Chondrocyte (in vitro differentiated cells): Measurements from ENCODE around the gene MPPE1. TPM values are rescaled to one million over a fixed set of nuclear protein-coding genes. Genes with fewer than 3 reads are reported as not detected.
A peak's percentile ranks its signal among the peaks of the same experiment; 100 is the strongest.

Experiments used
- DNase-seq: peaks from one replicate; pipeline ENCODE4 v3.0.0; 2021; ENCODE audit warnings: mixed read lengths, low spot score
- H3K27ac Mint-ChIP-seq: one replicate; pipeline ENCODE4 v1.8.0; 2021; ENCODE audit warnings: mild to moderate bottlenecking, moderate library complexity, mixed read lengths; ENCODE audit not compliant: unreplicated experiment
- H3K27me3 Mint-ChIP-seq: 2 replicates; pipeline ENCODE4 v1.8.0; 2021; ENCODE audit warnings: low read depth, mixed read lengths
- H3K36me3 Mint-ChIP-seq: 2 replicates; pipeline ENCODE4 v1.8.0; 2021; ENCODE audit warnings: low read depth, mixed read lengths
- H3K4me1 Mint-ChIP-seq: 2 replicates; pipeline ENCODE4 v1.8.0; 2021; ENCODE audit warnings: low read depth, mild to moderate bottlenecking, mixed read lengths
- H3K4me3 Mint-ChIP-seq: one replicate; pipeline ENCODE4 v1.8.0; 2021; ENCODE audit warnings: mild to moderate bottlenecking, moderate library complexity, mixed read lengths; ENCODE audit not compliant: unreplicated experiment
- H3K9me3 Mint-ChIP-seq: 2 replicates; pipeline ENCODE4 v1.8.0; 2021; ENCODE audit warnings: low read depth, mixed read lengths
- CTCF ChIP-seq: fragments of 200-600 bp; sonication (generic); IDR thresholded peaks from 2 replicates; pipeline ENCODE4 v1.5.0; 2021; ENCODE audit warnings: antibody characterized with exemption, mild to moderate bottlenecking, moderate library complexity
- long read RNA-seq: library from polyadenylated mRNA; stranded (forward); transcript quantifications from one replicate; pipeline ENCODE4 v2.0.0, GENCODE V29; 2021
- total RNA-seq: library from RNA; stranded (reverse); gene quantifications from 3 replicates; pipeline ENCODE4 v1.2.1, GENCODE V29; 2021

Gene MPPE1
- 37.7 to 40.4 TPM (median 38.2 TPM) in 3 replicates for total RNA-seq
- long read RNA-seq, full-length matches to known transcripts: 21 of 67 reads
- long read RNA-seq, partial matches to known transcripts: 2 of 67 reads
- long read RNA-seq, other reads (novel, unspliced or antisense): 44 of 67 reads

DNA sequence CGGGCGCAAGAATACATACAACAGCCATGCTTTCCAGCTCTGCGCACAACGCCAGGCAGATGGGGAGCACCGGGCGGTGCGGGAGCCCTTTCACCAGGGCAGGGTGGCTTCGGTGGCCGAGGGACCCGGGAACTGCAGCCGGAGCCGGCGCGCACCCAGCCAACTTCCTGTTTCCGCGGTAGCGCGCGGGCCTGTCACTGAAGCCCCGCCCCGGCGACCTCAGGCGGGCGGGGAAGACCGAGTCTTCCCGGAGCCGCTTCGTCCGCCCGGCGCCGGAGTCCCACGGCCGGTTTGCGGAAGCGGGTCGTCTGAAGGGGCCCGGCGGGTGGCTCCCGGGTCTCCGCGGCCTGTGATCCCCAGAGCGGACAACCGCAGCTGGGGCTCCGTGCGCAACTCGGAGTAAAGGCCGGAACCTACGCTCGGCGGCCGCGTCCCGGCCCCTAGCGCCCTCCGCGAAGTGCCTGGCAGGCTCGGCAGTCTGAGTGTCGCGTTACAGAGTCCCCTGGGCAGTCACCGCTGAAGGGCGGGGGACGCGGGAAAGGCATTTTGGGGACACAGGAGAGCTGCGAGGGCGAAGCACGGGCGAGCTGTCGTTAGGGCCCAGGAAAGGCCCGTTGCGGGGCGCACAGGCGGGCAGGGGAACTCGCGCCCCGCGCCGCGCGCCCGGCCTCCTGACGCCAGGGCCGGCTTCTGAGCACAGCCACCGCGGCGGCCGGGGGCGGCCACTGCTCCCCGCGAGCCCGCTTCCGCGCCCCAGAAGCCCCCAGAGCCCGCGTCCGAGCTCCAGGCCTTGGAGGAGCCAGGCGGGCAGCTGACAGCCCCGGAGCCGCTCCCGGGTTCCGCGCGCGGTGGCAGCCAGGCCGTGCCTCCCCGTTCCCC, at the start of gene MPPE1:
TSS of gene MPPE1 (minus strand) at position 136 of the 879 bp plus-strand sequence. CDS start 11,053 bp downstream, outside the sequence.
- Mint-ChIP-seq H3K27ac (peak within 1 kb of the TSS; percentile 94), H3K4me1 (peaks cover 26% of the 10 kb centered on the region), H3K9me3 (no peaks in the 10 kb centered on the region), H3K4me3 (peak within 1 kb of the TSS; percentile 94), H3K36me3 (peaks cover 3% of the 10 kb centered on the region), H3K27me3 (no peaks in the 10 kb centered on the region)
- peak; percentile 12 for TF ChIP-seq CTCF
- peak; percentile 95 for DNase-seq

GRCh38 chr18:11957636-11958035, 49.5 kb upstream of the MPPE1 start:
- Mint-ChIP-seq H3K9me3 (peaks cover 15% of the 10 kb centered on the region), H3K27me3 (no peaks in the 10 kb centered on the region), H3K27ac (peak overlapping the region; percentile 67), H3K4me3 (no peak overlapping the region), H3K36me3 (peaks cover 2% of the 10 kb centered on the region), H3K4me1 (peaks cover 40% of the 10 kb centered on the region)
- DNase-seq: no peak
- no peak for TF ChIP-seq CTCF

- H3K27ac Mint-ChIP-seq: peak overlapping the region; percentile 45
- no peaks in the 10 kb centered on the region for H3K27me3 Mint-ChIP-seq
- no peak overlapping the region for H3K4me3 Mint-ChIP-seq
- TF ChIP-seq CTCF: no peak
- H3K4me1 Mint-ChIP-seq: peaks cover 39% of the 10 kb centered on the region
- no peak for DNase-seq
- peaks cover 15% of the 10 kb centered on the region for H3K9me3 Mint-ChIP-seq
- peaks cover 2% of the 10 kb centered on the region for H3K36me3 Mint-ChIP-seq
These were observed 48.5 kb upstream of the MPPE1 start for GRCh38 chr18:11956371-11957308.

DNA sequence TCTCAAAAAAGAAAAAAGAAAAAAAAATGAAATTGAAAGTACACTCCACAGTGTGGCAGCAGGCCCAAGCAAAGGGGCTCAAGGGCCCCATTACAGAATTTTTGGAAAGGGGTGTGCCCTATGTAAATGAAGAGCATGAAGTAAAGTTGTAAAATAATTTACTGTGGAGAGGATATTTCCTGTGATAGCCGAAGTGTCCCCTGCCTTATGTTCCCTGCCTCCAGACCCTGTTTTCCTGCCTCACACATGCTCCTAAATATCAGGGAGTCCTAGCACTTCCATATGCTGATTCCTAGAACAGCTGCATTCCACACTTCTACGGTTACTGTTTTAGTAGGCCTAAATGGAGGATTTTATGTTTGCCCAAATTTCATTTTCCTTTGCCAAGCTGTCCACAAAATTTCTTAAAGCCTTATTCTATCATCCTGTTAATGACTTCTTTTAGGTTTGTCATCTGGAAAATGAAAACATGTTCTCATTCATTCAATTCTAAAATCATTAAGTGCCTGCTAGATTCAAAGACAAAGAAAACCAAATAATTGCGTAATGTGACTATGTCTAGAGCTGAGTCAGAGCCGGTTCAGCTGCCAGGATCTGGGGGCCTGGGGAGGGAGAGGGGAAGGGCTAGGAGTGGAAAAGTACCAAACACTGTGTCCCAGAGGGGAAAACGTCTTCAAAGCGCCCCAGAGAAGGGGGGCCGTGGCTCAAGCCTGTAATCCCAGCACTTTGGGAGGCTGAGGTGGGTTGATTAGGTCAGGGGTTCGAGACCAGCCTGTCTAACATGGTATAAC, 47.3 kb upstream of the MPPE1 start:
- TF ChIP-seq CTCF: peak; percentile 37
- H3K27me3 Mint-ChIP-seq: no peaks in the 10 kb centered on the region
- H3K4me1 Mint-ChIP-seq: peaks cover 39% of the 10 kb centered on the region
- H3K4me3 Mint-ChIP-seq: peak overlapping the region; percentile 10
- peaks cover 15% of the 10 kb centered on the region for H3K9me3 Mint-ChIP-seq
- H3K36me3 Mint-ChIP-seq: peaks cover 2% of the 10 kb centered on the region
- H3K27ac Mint-ChIP-seq: peak overlapping the region; percentile 91
- DNase-seq: peak; percentile 81
